Activated naive CD8-positive, alpha-beta T cell (primary cell): Measurements from ENCODE around the gene RGP1.

Experiments
- H3K27ac Mint-ChIP-seq: one replicate; pipeline ENCODE4 v1.8.0; 2021; ENCODE audit warnings: mixed read lengths
- H3K27me3 Mint-ChIP-seq: one replicate; pipeline ENCODE4 v1.8.0; 2021; ENCODE audit warnings: mixed read lengths
- H3K36me3 Mint-ChIP-seq: one replicate; pipeline ENCODE4 v1.8.0; 2021; ENCODE audit warnings: mixed read lengths
- H3K4me1 Mint-ChIP-seq: one replicate; pipeline ENCODE4 v1.8.0; 2021; ENCODE audit warnings: low read depth, mixed read lengths
- H3K4me3 Mint-ChIP-seq: one replicate; pipeline ENCODE4 v1.8.0; 2021; ENCODE audit warnings: mild to moderate bottlenecking, mixed read lengths
- H3K9me3 Mint-ChIP-seq: one replicate; pipeline ENCODE4 v1.8.0; 2021; ENCODE audit warnings: low read depth, mixed read lengths

Gene RGP1

DNA sequence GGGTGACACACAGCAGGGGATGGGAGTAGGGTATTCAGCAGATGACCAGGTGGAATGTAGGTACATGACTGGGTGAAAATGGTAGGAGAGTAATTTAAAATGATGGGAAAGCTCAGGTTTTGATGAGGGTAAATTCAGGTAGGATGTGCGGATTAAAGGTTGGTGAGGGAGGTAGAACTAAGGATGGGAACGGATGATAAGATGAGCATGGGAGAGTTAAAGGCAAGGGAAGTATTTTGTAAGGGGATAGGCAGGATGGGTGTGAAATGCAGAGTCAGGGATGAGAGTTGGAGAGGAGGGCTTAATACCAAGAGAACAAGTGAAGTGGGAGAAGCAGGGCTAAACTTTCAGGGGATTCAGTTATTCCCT, 18.6 kb upstream of the RGP1 start:
- H3K27me3 Mint-ChIP-seq, result no peaks in the 10 kb centered on the region
- H3K4me3 Mint-ChIP-seq, result no peak overlapping the region
- peaks cover 3% of the 10 kb centered on the region for H3K36me3 Mint-ChIP-seq
- peaks cover 18% of the 10 kb centered on the region for H3K4me1 Mint-ChIP-seq
- H3K9me3 Mint-ChIP-seq, result no peaks in the 10 kb centered on the region
- peak overlapping the region; percentile 72 for H3K27ac Mint-ChIP-seq

DNA sequence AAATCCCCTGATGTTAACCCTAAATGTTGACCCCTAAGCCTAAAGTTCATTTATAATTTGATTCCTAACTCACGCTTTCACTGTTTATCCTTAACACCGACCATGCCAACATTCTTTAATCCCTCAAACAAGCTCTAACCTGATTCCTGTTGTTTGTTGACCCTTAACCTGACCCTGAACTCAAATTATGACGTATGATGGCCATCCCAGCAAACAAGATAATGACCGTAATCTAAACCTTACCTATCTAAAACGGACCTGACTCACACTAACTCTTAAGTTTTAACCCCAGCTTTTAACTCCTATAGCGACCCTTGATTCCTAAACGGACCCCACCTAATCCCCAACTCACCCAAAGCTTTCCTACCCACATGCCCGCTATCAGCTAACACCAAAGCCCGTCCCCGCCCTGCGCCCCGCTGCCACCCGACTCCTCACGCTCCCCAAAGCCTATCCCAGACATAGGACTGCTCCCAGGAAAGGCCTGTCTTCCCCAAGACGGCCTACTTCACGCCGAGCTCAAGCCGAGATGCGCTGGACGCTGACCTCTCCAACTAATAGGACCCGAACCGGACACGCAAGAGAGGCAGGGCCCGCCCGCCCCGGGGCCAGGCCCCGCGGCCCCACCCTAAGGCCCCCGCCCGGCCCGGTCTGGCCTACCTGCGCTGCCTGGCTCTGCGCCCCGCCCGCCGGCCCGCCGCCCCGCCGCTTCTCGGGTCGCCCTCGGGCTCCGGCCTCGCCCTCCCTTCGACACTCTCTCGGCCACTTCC, 17.5 kb upstream of the RGP1 start:
- H3K4me3 Mint-ChIP-seq, result no peak overlapping the region
- H3K27ac Mint-ChIP-seq, result peak overlapping the region; percentile 91
- peaks cover 6% of the 10 kb centered on the region for H3K36me3 Mint-ChIP-seq
- no peaks in the 10 kb centered on the region for H3K27me3 Mint-ChIP-seq
- peaks cover 25% of the 10 kb centered on the region for H3K4me1 Mint-ChIP-seq
- no peaks in the 10 kb centered on the region for H3K9me3 Mint-ChIP-seq

DNA sequence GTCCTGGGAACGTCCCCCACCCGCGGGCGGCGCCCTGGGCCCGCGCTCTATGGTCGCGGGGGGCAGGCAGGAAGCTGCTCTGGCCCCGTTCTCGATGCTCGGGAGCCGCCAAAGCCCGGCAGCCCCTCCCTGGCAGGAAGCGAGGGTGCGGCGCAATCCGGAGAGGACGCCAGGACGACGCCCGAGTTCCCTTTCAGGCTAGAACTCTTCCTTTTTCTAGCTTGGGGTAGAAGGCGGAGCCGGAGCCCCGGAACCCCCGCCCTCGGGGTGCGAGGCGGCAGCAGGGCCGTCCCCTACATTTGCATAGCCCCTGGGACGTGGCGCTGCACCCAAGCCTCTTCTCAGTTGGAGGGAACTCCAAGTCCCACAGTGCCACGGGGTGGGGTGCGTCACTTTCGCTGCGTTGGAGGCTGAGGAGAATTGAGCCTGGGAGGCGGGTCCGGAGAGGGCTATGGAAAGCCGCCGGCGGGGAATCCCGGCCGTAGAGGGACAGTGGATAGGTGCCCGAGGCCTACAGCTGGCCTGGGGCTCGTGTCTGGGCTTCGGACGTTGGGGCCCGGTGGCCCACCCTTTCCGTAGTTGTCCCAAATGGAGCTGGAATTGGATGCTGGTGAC, 16.8 kb upstream of the RGP1 start, which contains the start of the genes CREB3 and TLN1:
TSS of gene CREB3 (plus strand) at position 482 of the 615 bp plus-strand sequence. CDS start at position 589, 107 bp downstream.
TSS of gene TLN1 (minus strand) at position 11 of the 615 bp plus-strand sequence. CDS start 6,501 bp downstream, outside the sequence.
- Mint-ChIP-seq H3K4me1 (peaks cover 25% of the 10 kb centered on the region), H3K4me3 (no peak within 1 kb of the TSS)

DNA sequence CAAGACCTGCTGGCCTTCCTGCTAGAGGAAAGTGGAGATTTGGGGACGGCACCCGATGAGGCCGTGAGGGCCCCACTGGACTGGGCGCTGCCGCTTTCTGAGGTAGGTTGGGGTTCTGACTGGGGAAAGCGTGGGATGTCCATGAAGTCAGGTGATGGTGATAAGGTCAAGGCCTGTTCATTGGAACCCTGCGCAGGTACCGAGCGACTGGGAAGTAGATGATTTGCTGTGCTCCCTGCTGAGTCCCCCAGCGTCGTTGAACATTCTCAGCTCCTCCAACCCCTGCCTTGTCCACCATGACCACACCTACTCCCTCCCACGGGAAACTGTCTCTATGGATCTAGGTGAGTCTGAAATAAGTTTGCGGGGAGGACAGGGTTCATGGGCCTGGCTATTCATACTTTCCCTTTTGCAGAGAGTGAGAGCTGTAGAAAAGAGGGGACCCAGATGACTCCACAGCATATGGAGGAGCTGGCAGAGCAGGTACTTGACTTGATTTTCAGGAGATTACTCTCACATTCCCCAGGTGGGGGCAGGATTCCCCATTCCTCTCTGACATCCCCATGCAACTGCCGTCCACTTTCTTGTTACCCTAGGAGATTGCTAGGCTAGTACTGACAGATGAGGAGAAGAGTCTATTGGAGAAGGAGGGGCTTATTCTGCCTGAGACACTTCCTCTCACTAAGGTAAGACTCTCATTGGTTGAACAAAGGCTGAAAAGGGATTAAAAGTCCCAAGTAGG, 16.1 kb upstream of the RGP1 start:
- Mint-ChIP-seq H3K27me3 (no peaks in the 10 kb centered on the region), H3K36me3 (peaks cover 2% of the 10 kb centered on the region), H3K4me1 (peaks cover 25% of the 10 kb centered on the region), H3K4me3 (no peak overlapping the region), H3K9me3 (no peaks in the 10 kb centered on the region), H3K27ac (peak overlapping the region; percentile 91)

More for the DNA sequence above, 16.8 kb upstream of the RGP1 start, which contains the start of the genes CREB3 and TLN1:
- Mint-ChIP-seq H3K9me3 (no peaks in the 10 kb centered on the region), H3K27me3 (no peaks in the 10 kb centered on the region), H3K36me3 (peaks cover 2% of the 10 kb centered on the region), H3K27ac (peak within 1 kb of the TSS; percentile 91)

DNA sequence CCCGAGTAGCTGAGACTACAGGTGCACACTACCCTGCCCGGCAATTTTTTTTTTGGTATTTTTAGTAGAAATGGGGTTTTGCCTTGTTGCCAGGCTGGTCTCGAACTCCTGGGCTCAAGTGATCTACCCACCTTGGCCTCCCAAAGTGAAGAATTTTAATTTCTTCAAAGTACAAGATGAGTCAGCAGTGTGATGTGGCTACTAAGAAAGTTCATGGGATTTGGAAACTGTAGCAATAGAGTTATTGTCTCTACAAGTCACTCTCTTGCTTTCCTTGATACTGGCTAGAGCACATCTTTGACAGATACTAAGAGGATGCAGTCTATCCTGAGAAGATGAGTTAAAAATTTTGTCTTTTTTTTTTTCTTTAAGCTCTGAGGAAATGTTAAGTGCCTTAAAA, 15.0 kb upstream of the RGP1 start:
- Mint-ChIP-seq H3K27me3 (no peaks in the 10 kb centered on the region), H3K27ac (peak overlapping the region; percentile 12), H3K4me1 (peaks cover 25% of the 10 kb centered on the region), H3K36me3 (peaks cover 2% of the 10 kb centered on the region), H3K9me3 (no peaks in the 10 kb centered on the region), H3K4me3 (peak overlapping the region; percentile 61)

DNA sequence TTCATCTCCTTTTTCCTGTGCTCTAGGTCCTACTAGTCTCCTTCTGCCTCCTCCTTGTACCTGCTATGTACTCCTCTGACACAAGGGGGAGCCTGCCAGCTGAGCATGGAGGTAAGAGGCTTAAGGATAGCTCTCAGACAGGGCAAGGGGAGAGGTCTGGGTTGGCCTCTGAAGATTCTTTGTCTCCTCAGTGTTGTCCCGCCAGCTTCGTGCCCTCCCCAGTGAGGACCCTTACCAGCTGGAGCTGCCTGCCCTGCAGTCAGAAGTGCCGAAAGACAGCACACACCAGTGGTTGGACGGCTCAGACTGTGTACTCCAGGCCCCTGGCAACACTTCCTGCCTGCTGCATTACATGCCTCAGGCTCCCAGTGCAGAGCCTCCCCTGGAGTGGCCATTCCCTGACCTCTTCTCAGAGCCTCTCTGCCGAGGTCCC, 12.9 kb upstream of the RGP1 start:
- no peaks in the 10 kb centered on the region for H3K9me3 Mint-ChIP-seq
- H3K4me1 Mint-ChIP-seq, result peaks cover 25% of the 10 kb centered on the region
- H3K4me3 Mint-ChIP-seq, result no peak overlapping the region
- H3K27me3 Mint-ChIP-seq, result no peaks in the 10 kb centered on the region
- no peak overlapping the region for H3K27ac Mint-ChIP-seq
- peaks cover 2% of the 10 kb centered on the region for H3K36me3 Mint-ChIP-seq

DNA sequence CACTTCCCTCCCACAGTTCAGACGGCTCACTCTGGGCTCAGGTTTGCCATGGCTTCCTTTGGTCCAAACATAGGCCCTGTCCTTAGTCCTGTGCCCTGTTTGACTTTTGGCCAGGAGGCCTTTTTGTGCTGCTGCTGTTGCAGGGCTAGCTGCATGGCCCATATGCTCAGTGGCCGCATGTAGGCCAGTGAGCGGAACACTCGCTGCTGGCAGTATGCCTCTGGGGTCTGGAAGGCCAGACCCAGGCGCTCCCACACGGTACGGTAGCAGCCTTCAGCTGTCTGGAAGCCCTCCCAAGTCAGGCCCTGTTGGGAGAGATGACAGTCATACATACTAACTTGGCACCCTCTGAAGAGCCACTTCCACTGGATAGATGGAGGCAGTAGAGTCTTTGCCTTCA, 11.9 kb upstream of the RGP1 start:
- Mint-ChIP-seq H3K27me3 (no peaks in the 10 kb centered on the region), H3K9me3 (no peaks in the 10 kb centered on the region), H3K4me1 (peaks cover 33% of the 10 kb centered on the region), H3K36me3 (peaks cover 2% of the 10 kb centered on the region), H3K27ac (peak overlapping the region; percentile 2), H3K4me3 (no peak overlapping the region)

DNA sequence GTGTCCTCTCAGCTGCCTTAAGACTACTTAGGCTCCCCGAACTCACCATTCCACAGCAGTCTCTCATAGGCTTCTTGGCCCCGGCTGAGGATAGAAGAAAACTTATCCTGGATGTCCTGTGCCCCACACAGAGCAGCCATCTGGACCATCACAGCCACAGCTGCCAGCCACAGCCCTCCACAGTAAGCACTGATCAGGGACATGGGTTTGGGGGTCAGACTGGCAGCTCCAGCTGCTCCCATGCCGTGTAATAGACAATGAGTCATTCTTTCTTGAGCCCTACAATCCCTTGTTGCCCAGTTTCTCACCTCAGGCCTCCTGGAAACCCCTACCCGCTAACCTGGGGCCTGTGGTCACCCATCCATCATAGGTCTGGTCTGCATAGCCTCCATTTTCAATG, 10.9 kb upstream of the RGP1 start:
- no peak overlapping the region for H3K27ac Mint-ChIP-seq
- H3K4me1 Mint-ChIP-seq, result peaks cover 34% of the 10 kb centered on the region
- no peaks in the 10 kb centered on the region for H3K27me3 Mint-ChIP-seq
- no peak overlapping the region for H3K4me3 Mint-ChIP-seq
- peaks cover 2% of the 10 kb centered on the region for H3K36me3 Mint-ChIP-seq
- H3K9me3 Mint-ChIP-seq, result no peaks in the 10 kb centered on the region

DNA sequence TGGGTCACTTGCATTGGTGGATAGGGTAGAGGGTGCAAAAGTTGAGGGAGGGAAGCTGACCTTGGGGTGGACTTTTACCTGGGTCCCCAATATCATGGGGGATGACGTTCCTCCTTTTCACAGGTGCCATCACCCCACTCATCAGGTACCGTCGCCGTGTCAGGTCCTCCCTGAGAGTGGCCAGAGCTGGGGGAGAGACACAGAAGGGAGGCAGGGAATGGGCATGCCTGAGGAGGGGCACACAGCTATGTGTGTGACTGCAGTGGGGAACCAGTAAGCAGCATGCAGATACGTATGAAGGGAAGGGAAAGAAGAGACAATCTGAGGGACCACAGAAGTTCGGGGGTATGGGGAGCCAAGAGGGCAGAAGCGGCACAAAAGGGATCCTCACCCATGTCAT, 10.2 kb upstream of the RGP1 start:
- Mint-ChIP-seq H3K36me3 (peaks cover 2% of the 10 kb centered on the region), H3K27ac (no peak overlapping the region), H3K9me3 (no peaks in the 10 kb centered on the region), H3K4me3 (no peak overlapping the region), H3K4me1 (peaks cover 27% of the 10 kb centered on the region), H3K27me3 (no peaks in the 10 kb centered on the region)

DNA sequence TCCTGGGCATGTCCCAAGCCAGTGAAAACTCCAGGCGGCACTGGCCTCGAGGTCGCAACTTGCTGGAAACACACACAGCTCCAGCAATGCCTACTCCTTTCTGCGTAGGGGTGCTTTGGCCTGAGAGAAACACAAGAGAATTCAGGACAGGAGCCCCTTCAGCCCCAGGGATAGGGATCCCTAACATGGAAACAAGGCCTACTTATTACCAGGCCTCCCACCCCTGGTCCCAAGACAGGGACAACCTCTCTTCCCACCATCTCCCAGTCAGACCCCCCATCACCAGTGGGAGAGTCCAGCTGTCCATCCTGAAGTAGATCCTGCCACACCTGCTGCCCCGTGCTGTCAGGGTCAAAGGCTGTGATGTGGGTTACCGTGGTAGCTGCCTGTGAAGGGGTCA, 8.8 kb upstream of the RGP1 start:
- H3K4me1 Mint-ChIP-seq, result peaks cover 22% of the 10 kb centered on the region
- H3K27ac Mint-ChIP-seq, result no peak overlapping the region
- H3K36me3 Mint-ChIP-seq, result peaks cover 2% of the 10 kb centered on the region
- no peaks in the 10 kb centered on the region for H3K9me3 Mint-ChIP-seq
- H3K4me3 Mint-ChIP-seq, result no peak overlapping the region
- no peaks in the 10 kb centered on the region for H3K27me3 Mint-ChIP-seq

DNA sequence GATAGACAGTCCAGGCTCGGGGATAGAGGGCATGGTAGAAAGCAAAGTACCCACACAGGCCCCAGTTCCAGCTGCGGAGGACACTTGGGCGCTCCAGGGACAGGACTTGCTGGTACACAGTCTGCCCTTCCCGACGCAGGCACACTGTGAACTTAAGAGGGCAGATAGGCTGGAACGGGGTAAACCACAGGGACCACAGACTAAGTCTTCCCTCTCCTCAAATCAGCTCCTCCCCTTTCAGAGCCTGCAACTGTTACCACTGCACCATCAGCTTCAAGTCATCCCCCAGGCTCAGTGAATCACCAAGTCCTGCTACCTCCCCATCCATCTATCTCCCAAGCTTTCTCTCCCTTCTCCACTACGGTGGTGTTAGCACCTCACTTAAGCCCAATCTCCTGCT, 7.3 kb upstream of the RGP1 start:
- Mint-ChIP-seq H3K4me3 (no peak overlapping the region), H3K27ac (peak overlapping the region; percentile 1), H3K36me3 (no peaks in the 10 kb centered on the region), H3K4me1 (peaks cover 29% of the 10 kb centered on the region), H3K27me3 (no peaks in the 10 kb centered on the region), H3K9me3 (no peaks in the 10 kb centered on the region)

DNA sequence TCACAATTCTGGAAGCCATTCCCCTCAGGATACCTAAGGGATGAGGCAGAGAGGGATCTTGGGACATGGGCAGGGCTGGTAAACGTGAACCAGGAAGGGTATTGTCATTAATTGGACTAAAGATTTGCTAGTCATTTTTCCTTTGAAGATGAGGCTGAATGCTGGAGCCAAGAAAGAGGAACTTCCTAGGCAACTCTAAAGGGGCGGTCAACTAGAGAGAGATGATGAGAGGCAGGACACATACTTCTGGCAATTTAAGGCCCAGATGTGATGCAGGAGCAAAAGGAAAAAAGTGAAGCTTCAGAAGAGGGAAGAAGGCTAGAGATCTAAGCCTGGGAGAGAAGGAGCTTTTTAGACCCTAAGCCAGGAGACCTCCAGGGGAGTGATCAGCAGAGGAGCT, 5.6 kb upstream of the RGP1 start:
- H3K27me3 Mint-ChIP-seq, result no peaks in the 10 kb centered on the region
- no peaks in the 10 kb centered on the region for H3K36me3 Mint-ChIP-seq
- H3K4me3 Mint-ChIP-seq, result no peak overlapping the region
- H3K27ac Mint-ChIP-seq, result no peak overlapping the region
- peaks cover 44% of the 10 kb centered on the region for H3K4me1 Mint-ChIP-seq
- no peaks in the 10 kb centered on the region for H3K9me3 Mint-ChIP-seq

DNA sequence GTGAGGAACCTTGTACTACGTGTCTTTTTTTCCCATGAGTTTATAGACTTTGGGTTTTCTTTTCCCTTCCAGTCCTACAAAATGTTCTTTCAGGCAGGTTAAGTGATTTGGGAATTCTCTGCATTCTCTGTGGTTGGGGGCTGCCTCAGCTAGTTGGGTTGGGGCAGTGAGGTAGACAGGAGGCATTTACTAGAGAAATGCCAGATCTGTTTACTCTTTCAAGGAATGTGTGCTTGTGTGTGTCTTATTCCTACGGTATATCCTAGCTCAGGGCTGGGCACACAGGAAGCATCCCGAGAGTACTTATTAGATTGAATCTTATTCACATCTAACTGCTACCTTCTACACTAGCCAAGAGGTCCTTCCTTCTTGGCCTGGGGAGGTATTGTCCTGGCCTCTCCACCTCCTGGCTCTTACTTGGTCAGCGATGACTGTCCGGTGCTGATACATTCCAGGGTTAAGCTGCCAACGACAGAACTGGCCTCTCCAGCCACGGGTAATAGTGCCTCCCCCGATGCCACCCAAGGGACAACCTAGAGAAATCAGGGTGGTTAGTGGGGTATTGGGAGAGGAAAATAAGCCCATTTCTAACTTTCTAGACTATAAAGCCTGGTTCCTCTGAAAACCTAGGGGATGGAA, 5.1 kb upstream of the RGP1 start:
- H3K4me3 Mint-ChIP-seq, result no peak overlapping the region

DNA sequence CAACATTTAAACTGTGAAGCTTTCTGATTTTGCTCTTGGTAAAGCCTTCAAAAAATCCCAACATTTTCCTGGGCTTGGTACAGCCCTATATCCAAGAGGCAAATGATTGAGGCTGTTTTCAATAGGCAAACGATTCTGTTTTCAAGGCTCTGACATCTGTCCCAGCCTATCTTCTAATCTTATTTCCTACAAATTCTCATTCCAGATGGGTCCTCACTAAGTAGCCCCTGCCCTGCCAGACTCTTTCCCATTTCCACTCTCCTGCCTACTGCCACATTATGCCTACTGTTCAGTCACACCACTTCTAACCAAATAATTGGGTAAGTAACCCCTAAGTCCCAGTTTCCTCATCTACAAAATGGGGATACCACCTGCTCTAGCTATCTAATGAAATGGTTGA, 3.5 kb upstream of the RGP1 start:
- no peaks in the 10 kb centered on the region for H3K27me3 Mint-ChIP-seq
- H3K36me3 Mint-ChIP-seq, result no peaks in the 10 kb centered on the region
- peak overlapping the region; percentile 3 for H3K27ac Mint-ChIP-seq
- H3K4me1 Mint-ChIP-seq, result peaks cover 53% of the 10 kb centered on the region
- peak overlapping the region; percentile 90 for H3K4me3 Mint-ChIP-seq
- no peaks in the 10 kb centered on the region for H3K9me3 Mint-ChIP-seq

More for the DNA sequence above, 5.1 kb upstream of the RGP1 start:
- no peaks in the 10 kb centered on the region for H3K9me3 Mint-ChIP-seq
- H3K27me3 Mint-ChIP-seq, result no peaks in the 10 kb centered on the region
- no peak overlapping the region for H3K27ac Mint-ChIP-seq
- no peaks in the 10 kb centered on the region for H3K36me3 Mint-ChIP-seq
- H3K4me1 Mint-ChIP-seq, result peaks cover 44% of the 10 kb centered on the region

DNA sequence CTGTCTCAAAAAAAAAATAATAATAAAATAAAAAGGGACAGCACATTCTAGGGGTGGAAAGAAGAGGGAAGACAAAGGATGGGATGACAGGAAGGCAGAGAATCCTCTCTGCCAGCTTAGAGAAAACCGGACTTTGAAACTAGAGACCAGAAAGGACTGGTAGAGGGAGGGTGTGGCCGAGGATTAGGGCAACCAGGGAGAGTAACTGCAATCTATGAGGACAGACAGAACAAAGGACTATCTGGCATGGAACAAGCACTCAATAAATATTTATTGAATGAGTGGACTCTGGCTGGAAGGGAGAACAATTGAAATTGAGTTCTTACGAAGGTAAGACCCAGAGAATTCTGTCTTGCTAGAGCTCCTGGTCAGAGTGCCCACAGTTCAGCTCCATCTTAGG, 2.5 kb upstream of the RGP1 start:
- Mint-ChIP-seq H3K27ac (no peak overlapping the region), H3K4me3 (peak overlapping the region; percentile 90)

More for the DNA sequence above, 2.5 kb upstream of the RGP1 start:
- Mint-ChIP-seq H3K4me1 (peaks cover 54% of the 10 kb centered on the region), H3K9me3 (no peaks in the 10 kb centered on the region), H3K27me3 (no peaks in the 10 kb centered on the region), H3K36me3 (peaks cover 2% of the 10 kb centered on the region)
